HG02763 (cell line): ENCODE results near the gene ARL6IP4.

Source experiments
- ATAC-seq: cut with Tn5 transposase; IDR thresholded peaks from one replicate; pipeline ENCODE4 v1.9.1; 2021; ENCODE audit warnings: mild to moderate bottlenecking, moderate library complexity; ENCODE audit not compliant: unreplicated experiment

Gene ARL6IP4

GRCh38 chr12:122989874-122990419 is 9.5 kb downstream of the ARL6IP4 start:
- no peak for ATAC-seq

- ATAC-seq = no peak
These were observed 10.1 kb downstream of the ARL6IP4 start for GRCh38 chr12:122990561-122990960.

GRCh38 chr12:122990961-122991622 is 10.6 kb downstream of the ARL6IP4 start:
- no peak for ATAC-seq

- ATAC-seq = no peak
These were observed 11.3 kb downstream of the ARL6IP4 start for GRCh38 chr12:122991623-122992275.

- ATAC-seq = no peak
These were observed 11.9 kb downstream of the ARL6IP4 start for GRCh38 chr12:122992386-122992785.

GRCh38 chr12:122994140-122994675 is 13.7 kb downstream of the ARL6IP4 start:
- ATAC-seq = no peak

GRCh38 chr12:122994781-122995502 is 14.5 kb downstream of the ARL6IP4 start:
- ATAC-seq = no peak

- no peak for ATAC-seq
These were observed 15.2 kb downstream of the ARL6IP4 start for GRCh38 chr12:122995503-122996187.

- ATAC-seq = no peak
These were observed 15.7 kb downstream of the ARL6IP4 start for GRCh38 chr12:122996188-122996601.

- ATAC-seq = no peak
These were observed 16.3 kb downstream of the ARL6IP4 start for GRCh38 chr12:122996621-122997342.

- no peak for ATAC-seq
These were observed 17.1 kb downstream of the ARL6IP4 start for GRCh38 chr12:122997343-122998250.

- ATAC-seq = no peak
These were observed 17.8 kb downstream of the ARL6IP4 start for GRCh38 chr12:122998316-122998715.

- no peak for ATAC-seq
These were observed 18.9 kb downstream of the ARL6IP4 start for GRCh38 chr12:122999196-122999946.

GRCh38 chr12:122999986-123000420 is 19.5 kb downstream of the ARL6IP4 start:
- no peak for ATAC-seq

- ATAC-seq = no peak
These were observed 20.1 kb downstream of the ARL6IP4 start for GRCh38 chr12:123000578-123000977.

GRCh38 chr12:123001464-123001863 is 21.0 kb downstream of the ARL6IP4 start:
- ATAC-seq = no peak

GRCh38 chr12:123003257-123003656 is 22.8 kb downstream of the ARL6IP4 start:
- ATAC-seq = no peak

- no peak for ATAC-seq
These were observed 23.8 kb downstream of the ARL6IP4 start for GRCh38 chr12:123004287-123004686.
